ENCODE measurements around the gene CPNE2. TPM values are rescaled to one million over a fixed set of nuclear protein-coding genes. Genes with fewer than 3 reads are reported as not detected.
A peak's percentile ranks its signal among the peaks of the same experiment; 100 is the strongest.

Gene CPNE2
- total RNA-seq, 1 donor from 2014 or later: 145 TPM

- H3K9me3 Mint-ChIP-seq (ENCODE audit: unreplicated experiment): no peaks in the 10 kb centered on the region
- peaks cover 34% of the 10 kb centered on the region for H3K36me3 Mint-ChIP-seq (ENCODE audit: low read depth, unreplicated experiment)
- peaks cover 88% of the 10 kb centered on the region for H3K4me1 Mint-ChIP-seq (ENCODE audit: unreplicated experiment)
- no peak for TF ChIP-seq CTCF (IDR thresholded peaks at IDR 0.05; ENCODE audit: unreplicated experiment)
- DNase-seq (ENCODE audit: low spot score): no peak
- no peak overlapping the region for H3K4me3 Mint-ChIP-seq (ENCODE audit: unreplicated experiment)
- H3K27me3 Mint-ChIP-seq (ENCODE audit: unreplicated experiment): peaks cover 8% of the 10 kb centered on the region
- H3K27ac Mint-ChIP-seq (ENCODE audit: unreplicated experiment): peak overlapping the region; percentile 95
These were observed 60.0 kb downstream of the CPNE2 start for GRCh38 chr16:57152096-57153093.

- H3K36me3 Mint-ChIP-seq (ENCODE audit: low read depth, unreplicated experiment): peaks cover 25% of the 10 kb centered on the region
- H3K27ac Mint-ChIP-seq (ENCODE audit: unreplicated experiment): peak overlapping the region; percentile 5
- peaks cover 3% of the 10 kb centered on the region for H3K27me3 Mint-ChIP-seq (ENCODE audit: unreplicated experiment)
- no peak for DNase-seq (ENCODE audit: low spot score)
- H3K9me3 Mint-ChIP-seq (ENCODE audit: unreplicated experiment): no peaks in the 10 kb centered on the region
- no peak for TF ChIP-seq CTCF (IDR thresholded peaks at IDR 0.05; ENCODE audit: unreplicated experiment)
- peak overlapping the region; percentile 54 for H3K4me3 Mint-ChIP-seq (ENCODE audit: unreplicated experiment)
- peaks cover 83% of the 10 kb centered on the region for H3K4me1 Mint-ChIP-seq (ENCODE audit: unreplicated experiment)
These were observed 61.5 kb downstream of the CPNE2 start for GRCh38 chr16:57153841-57154240.

GRCh38 chr16:57155702-57156350, 63.4 kb downstream of the CPNE2 start:
- no peak for DNase-seq (ENCODE audit: low spot score)
- Mint-ChIP-seq H3K4me1 (ENCODE audit: unreplicated experiment) (peaks cover 88% of the 10 kb centered on the region), H3K4me3 (ENCODE audit: unreplicated experiment) (no peak overlapping the region), H3K27ac (ENCODE audit: unreplicated experiment) (peak overlapping the region; percentile 80), H3K36me3 (ENCODE audit: low read depth, unreplicated experiment) (peaks cover 25% of the 10 kb centered on the region), H3K9me3 (ENCODE audit: unreplicated experiment) (no peaks in the 10 kb centered on the region), H3K27me3 (ENCODE audit: unreplicated experiment) (peaks cover 3% of the 10 kb centered on the region)
- no peak for TF ChIP-seq CTCF (IDR thresholded peaks at IDR 0.05; ENCODE audit: unreplicated experiment)

GRCh38 chr16:57156351-57156703, 63.9 kb downstream of the CPNE2 start:
- DNase-seq (ENCODE audit: low spot score): no peak
- Mint-ChIP-seq H3K4me3 (ENCODE audit: unreplicated experiment) (no peak overlapping the region), H3K4me1 (ENCODE audit: unreplicated experiment) (peaks cover 88% of the 10 kb centered on the region), H3K36me3 (ENCODE audit: low read depth, unreplicated experiment) (peaks cover 25% of the 10 kb centered on the region), H3K27me3 (ENCODE audit: unreplicated experiment) (peaks cover 3% of the 10 kb centered on the region), H3K27ac (ENCODE audit: unreplicated experiment) (peak overlapping the region; percentile 70), H3K9me3 (ENCODE audit: unreplicated experiment) (no peaks in the 10 kb centered on the region)
- no peak for TF ChIP-seq CTCF (IDR thresholded peaks at IDR 0.05; ENCODE audit: unreplicated experiment)
